Peyer's patch (tissue), 4 donors: ENCODE results near the gene MEF2A.

Source experiments
- CTCF ChIP-seq, 6 experiments: fragments of 450-650 bp in 4 of 6; fragments of 200-600 bp in 2 of 6; sonication (generic) in 1 of 6; IDR thresholded peaks; one replicate each; pipeline ENCODE4 v1.5.1; 2017 to 2019; ENCODE audit warnings: antibody characterized with exemption in 6 of 6, mild to moderate bottlenecking in 3 of 6, moderate library complexity in 1 of 6
- POLR2A ChIP-seq, 2 donors: fragments of 450-650 bp; IDR thresholded peaks; one replicate each; pipeline ENCODE4 v1.5.1; 2017; ENCODE audit warnings: antibody characterized with exemption in 2 of 2, mild to moderate bottlenecking in 2 of 2, moderate library complexity in 2 of 2

DNA sequence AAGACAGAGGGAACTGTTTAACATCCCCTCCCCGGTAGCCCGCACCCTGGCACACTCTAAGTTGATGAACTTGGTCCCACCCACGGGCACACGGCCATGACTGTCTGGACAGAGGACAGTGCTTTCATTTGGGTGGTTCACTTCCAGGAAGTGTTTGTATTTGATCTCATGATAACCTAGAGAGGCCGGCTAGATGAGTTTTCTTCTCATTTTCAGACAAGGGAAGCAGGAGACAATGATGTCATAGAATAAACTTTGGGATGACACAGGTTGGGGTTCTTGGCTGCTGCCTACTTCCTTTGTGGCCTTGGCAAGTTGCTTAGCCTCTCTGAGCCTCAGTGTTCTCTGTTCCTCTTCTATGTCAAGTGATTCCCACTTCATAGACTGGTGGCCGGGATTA, 183.6 kb downstream of the MEF2A start:
- no peak for TF ChIP-seq CTCF (IDR thresholded peaks at IDR 0.05)
- TF ChIP-seq POLR2A (IDR thresholded peaks at IDR 0.05), result no peak
